Measurements from ENCODE around the gene NXPE3.
"Not testable (repeated sequence)": the region's sequence is repeated elsewhere in the genome, so short reads cannot be mapped to it uniquely, and the experiment has no call there.

The NXPE3 gene

DNA sequence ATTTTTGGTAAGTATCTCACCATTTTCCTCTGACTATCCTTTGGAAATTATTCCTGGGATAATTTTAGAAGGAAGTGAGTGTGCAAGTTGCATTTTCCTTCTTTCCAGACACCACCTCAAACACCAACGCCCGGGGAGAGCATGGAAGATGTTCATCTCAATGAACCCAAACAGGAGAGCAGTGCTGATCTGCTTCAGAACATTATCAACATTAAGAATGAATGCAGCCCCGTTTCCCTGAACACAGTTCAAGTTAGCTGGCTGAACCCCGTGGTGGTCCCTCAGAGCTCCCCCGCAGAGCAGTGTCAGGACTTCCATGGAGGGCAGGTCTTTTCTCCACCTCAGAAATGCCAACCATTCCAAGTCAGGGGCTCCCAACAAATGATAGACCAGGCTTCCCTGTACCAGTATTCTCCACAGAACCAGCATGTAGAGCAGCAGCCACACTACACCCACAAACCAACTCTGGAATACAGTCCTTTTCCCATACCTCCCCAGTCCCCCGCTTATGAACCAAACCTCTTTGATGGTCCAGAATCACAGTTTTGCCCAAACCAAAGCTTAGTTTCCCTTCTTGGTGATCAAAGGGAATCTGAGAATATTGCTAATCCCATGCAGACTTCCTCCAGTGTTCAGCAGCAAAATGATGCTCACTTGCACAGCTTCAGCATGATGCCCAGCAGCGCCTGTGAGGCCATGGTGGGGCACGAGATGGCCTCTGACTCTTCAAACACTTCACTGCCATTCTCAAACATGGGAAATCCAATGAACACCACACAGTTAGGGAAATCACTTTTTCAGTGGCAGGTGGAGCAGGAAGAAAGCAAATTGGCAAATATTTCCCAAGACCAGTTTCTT is 74.2 kb downstream of the NXPE3 start:
- no peak for FAIRE-seq

GRCh38 chr3:101853982-101854381 is 75.0 kb downstream of the NXPE3 start:
- no peak for FAIRE-seq

- no peak for FAIRE-seq
Measured at GRCh38 chr3:101854608-101855304, 75.7 kb downstream of the NXPE3 start.

- no peak for FAIRE-seq
Measured at GRCh38 chr3:101857301-101857741, 78.3 kb downstream of the NXPE3 start.

- no peak for FAIRE-seq
Measured at GRCh38 chr3:101858464-101859030, 79.5 kb downstream of the NXPE3 start.

DNA sequence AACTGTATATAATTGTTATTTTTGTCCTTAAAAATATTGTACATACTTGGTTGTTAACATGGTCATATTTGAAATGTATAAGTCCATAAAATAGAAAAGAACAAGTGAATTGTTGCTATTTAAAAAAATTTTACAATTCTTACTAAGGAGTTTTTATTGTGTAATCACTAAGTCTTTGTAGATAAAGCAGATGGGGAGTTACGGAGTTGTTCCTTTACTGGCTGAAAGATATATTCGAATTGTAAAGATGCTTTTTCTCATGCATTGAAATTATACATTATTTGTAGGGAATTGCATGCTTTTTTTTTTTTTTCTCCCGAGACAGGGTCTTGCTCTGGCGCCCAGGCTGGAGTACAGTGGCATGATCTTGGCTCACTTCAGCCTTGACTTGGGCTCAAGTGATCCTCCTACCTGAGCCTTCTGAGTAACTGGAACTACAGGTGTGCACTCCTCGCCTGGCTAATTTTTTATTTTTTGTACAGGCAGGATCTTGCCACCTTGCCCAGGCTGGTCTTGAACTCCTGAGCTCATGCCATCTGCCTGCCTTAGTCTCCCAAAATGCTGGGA is 81.0 kb downstream of the NXPE3 start:
- no peak for FAIRE-seq

GRCh38 chr3:101861212-101861788 is 82.3 kb downstream of the NXPE3 start:
- no peak for FAIRE-seq

GRCh38 chr3:101861789-101862415 is 82.9 kb downstream of the NXPE3 start:
- no peak for FAIRE-seq

DNA sequence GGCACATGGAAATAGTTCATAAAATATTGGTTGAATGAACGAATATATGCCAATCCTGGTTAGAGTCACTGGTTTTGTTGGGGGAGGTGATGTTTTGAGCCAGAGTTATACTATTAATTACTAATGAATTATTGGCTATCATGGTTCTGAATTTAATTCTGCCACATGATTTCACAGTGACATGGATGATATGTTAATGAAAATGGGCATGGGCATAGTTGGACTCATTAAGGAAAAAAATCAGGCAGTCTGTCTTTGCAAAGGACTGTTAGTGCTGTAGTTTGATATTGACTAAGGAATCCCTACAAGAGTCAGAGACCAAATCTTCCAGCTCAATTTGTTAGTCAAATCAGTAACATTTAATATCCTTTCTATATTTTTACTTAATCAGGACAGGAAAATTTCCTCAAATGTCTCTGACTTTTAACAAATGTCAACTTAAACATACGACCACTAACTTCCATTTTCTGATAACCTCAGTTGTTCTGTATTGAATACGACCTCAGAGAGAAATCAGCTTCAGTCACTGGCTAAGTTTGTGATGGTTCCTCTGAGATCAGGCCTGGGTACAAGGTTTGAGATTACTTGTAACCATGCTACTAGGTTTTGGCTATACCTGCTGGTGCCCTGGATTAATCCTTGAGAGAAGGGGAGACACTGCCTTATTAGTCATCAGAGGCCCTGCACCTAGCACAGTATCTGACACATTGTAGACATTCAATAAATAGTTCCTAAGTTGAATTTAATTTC is 83.6 kb downstream of the NXPE3 start:
- FAIRE-seq, result no peak

DNA sequence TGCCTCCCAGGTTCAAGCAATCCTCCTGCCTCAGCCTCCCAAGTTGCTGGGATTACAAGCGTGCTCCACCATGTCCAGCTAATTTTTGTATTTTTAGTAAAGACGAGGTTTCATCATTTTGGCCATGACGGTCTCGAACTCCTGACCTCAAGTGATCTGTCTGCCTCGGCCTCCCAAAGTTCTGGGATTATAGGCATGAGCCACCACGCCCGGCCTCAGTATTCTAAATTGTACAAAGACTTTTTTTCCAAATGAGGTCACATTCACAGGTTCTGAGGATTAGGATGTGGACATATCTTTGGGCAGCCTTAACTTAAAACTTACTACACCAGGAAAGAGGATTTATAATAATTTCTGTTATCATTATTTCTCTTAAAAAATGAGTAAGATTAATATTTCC is 85.9 kb downstream of the NXPE3 start:
- not testable (repeated sequence) for FAIRE-seq

GRCh38 chr3:101865751-101866509 is 86.9 kb downstream of the NXPE3 start:
- FAIRE-seq, result no peak

DNA sequence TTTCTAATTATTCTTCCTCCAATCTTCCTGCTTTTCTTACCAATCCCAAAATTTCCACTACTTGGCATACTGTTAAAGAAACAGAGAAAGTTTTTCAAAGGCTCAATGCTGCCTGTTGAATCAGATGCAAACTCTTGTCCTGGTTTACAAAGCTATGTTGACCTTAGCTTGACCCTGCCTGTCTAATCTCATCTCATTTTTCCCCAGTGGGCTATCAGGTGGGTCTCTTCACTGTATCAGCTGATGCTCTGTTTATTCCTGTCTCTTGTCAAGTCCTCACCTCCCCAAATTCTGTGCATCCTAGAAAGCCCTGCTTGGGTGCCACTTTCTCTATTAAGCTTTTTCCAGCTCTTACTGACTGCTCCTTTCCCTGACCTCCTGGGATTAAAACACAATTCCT is 88.5 kb downstream of the NXPE3 start:
- FAIRE-seq, result no peak

DNA sequence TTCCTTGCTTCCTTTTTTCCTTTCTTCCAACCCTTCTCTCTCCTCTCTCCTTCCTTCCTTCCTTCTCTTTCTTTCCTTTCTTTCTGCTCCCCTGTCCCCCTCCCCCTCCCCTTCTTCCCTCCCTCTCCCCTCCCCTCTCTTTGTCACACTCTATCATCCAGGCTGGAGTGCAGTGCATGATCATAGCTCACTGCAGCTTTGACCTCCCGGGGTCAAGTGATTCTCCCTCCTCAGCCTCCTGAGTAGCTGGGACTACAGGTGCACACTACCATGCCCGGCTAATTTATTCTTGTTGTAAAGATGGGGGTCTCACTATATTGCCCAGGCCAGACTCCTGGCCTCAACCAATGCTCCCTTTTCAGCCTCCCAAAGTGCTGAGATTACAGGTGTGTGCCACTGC is 89.0 kb downstream of the NXPE3 start:
- no peak for FAIRE-seq

DNA sequence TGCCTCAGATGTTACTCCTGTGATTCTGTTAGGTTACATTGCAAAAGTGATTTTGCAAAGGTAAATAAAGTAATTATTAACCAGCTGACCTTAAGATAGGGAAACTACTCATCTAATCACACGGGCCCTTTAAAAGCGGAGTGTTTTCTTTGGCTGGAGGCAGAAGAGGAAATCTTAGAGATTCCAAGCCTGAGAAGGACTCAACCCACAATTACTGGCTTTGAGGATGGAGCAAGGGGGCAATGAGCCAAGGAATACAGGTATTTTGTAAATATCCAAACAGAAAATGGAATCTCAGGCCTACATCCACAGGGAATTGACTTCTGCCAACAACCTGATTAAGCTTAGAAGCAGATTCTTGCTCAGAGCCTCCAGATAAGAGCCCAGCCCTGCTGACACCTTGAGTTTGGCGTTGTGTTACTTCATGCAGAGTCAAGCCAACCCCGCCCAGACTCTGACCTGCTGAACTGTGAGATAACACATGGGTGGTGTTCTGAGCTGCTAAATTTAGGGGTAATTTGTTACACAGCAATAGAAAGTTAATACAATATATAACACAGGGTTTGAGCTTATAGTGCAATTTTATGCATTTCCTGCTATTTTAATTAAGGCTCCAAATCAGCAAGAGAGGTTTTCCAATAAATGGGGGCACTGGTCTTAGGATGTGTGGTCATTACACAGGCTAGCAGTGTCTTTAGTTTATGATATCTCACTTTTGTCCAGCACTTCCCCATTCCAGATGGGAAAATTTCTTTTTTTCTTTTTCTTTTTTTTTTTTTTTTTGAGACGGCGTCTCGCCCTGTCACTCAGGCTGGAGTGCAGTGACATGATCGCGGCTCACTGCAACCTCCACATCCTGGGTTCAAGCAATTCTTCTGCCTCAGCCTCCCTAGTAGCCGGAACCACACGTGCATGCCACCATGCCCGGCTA is 89.8 kb downstream of the NXPE3 start:
- FAIRE-seq, result no peak

GRCh38 chr3:101870138-101870537 is 91.1 kb downstream of the NXPE3 start:
- no peak for FAIRE-seq

DNA sequence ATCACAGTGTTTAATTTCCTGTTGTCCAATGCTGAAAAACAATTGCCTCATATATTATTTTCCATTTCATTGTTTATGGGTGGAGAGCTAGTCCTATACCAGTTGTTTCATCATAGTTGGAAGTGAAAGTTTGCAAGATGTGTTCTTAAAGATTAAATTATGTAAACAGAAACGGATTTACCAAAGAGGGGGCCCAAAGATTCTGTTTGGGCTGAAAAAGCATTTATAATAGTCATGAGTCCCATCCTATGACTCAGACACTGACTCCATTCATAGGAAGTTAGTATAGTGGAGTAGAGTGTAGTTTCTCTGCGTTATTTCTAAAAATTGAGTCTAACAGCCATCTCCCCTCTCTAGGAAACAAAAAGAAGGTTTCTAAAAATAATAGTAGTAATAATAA is 94.6 kb downstream of the NXPE3 start:
- no peak for FAIRE-seq

DNA sequence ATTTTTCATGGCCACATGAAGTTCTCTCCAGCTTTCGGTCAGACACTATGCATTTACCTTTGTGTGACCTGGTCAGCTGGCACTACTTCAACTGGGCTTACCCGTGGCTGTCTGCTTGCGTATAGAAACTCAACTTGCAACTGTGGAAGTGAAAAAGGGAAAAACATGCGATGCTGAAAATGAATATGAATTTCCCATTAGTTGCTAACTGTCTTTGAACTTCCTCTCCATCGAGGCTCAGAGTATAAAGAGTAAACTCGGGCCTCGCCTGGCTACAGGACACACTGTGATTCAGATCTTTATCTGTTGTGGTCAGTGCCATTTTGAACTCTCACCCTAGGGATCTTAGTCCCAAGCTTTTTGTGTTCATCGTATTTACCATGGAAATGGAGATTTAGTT is 97.1 kb downstream of the NXPE3 start:
- FAIRE-seq, result no peak

All from endometrium (tissue), 2 donors.